Measurements from ENCODE around the gene ATP5F1E. TPM values are rescaled to one million over a fixed set of nuclear protein-coding genes. Genes with fewer than 3 reads are reported as not detected.

Gene ATP5F1E
- total and polyA plus RNA-seq, 9 of the 15 experiments (the other 6 are each of a cell fraction or from before 2014, with no cell fraction given): 60.3 to 162 (median 113) TPM

DNA sequence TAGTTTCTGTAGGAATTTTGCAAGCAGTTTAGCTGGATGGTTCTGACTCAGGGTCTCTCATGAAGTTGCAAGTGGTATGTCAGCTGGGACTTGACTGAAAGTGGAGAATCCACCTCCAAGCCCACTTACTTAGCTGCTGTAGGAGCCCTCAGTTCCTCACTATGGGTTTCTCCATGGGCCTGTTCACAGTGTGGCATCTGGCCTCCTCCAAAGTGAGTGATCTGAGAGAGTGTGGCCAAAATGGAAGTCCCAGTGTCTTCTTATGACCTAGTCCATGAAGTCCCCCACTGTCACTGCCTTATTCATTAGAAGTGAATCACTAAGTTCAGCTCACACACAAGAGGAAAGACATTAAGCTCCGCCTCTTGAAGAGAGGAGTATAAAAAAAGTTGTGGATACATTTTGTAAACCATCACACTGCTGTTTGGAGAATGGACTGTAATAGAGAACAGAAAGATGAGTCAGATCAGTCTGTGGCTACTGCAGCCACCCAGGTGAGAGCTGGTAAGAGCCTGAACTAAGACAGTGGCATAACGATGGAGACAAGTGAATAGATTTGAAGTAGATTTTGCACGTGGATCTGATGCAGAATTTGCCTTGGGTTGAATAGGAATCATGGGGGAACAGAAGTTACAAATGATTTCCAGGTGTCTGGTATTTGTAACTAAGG, 55.9 kb downstream of the ATP5F1E start:
- H3K4me3 ChIP-seq: no peak overlapping the region
- WGBS (ENCODE audit: insufficient coverage, low coverage, missing lambda C conversion rate): 36% methylated on average over 3 of the region's 3 CpGs
- H4K20me1 ChIP-seq (replicated peaks; ENCODE audit: control insufficient read depth, insufficient read depth, low read length): no peaks in the 10 kb centered on the region
- no peaks in the 10 kb centered on the region for H3K9me3 ChIP-seq (replicated peaks; ENCODE audit: control insufficient read depth, insufficient read depth, low read depth, low read length)
- no peak overlapping the region for H3K9ac ChIP-seq (ENCODE audit: insufficient read depth in 1 of 2, low read depth in 2 of 2, low read length in 2 of 2)
- peaks cover 0 to 6% of the 10 kb centered on the region in 2 experiments; a peak in 2 of 5 replicates for H3K4me1 ChIP-seq (replicated peaks in 1 of 2; ENCODE audit: control insufficient read depth in 2 of 2, insufficient read depth in 2 of 2, low read length in 2 of 2)
- intact Hi-C loops (cut with micrococcal nuclease) (no loop called here), in situ Hi-C loops (cut with MboI) (loop anchor here (10.0 kb wide), 1 partner anchor 249 kb away; no protein-coding TSS in a partner anchor)
- no peak overlapping the region for H2AFZ ChIP-seq (ENCODE audit: low read depth, low read length)
- H3K27me3 ChIP-seq (ENCODE audit: control insufficient read depth in 2 of 2, insufficient read depth in 2 of 2, low read length in 2 of 2): peaks cover 3 to 16% of the 10 kb centered on the region in 2 experiments; a peak in 3 of 5 replicates
- TF ChIP-seq ZNF212 (CRISPR knock-in tag; IDR thresholded peaks at IDR 0.05) (no peak), ZNF76 (CRISPR knock-in tag; IDR thresholded peaks at IDR 0.05; ENCODE audit: borderline replicate concordance) (no peak), CBX2 (IDR thresholded peaks at IDR 0.05; ENCODE audit: insufficient read depth, low read length, poor library complexity, severe bottlenecking) (no peak), GATAD2B (IDR thresholded peaks at IDR 0.05; ENCODE audit: borderline replicate concordance) (no peak)
- TF ChIP-seq, protein P1, sequence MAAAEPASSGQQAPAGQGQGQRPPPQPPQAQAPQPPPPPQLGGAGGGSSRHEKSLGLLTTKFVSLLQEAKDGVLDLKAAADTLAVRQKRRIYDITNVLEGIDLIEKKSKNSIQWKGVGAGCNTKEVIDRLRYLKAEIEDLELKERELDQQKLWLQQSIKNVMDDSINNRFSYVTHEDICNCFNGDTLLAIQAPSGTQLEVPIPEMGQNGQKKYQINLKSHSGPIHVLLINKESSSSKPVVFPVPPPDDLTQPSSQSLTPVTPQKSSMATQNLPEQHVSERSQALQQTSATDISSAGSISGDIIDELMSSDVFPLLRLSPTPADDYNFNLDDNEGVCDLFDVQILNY (CRISPR knock-in tag; IDR thresholded peaks at IDR 0.05): no peak
- TF ChIP-seq, protein P2, sequence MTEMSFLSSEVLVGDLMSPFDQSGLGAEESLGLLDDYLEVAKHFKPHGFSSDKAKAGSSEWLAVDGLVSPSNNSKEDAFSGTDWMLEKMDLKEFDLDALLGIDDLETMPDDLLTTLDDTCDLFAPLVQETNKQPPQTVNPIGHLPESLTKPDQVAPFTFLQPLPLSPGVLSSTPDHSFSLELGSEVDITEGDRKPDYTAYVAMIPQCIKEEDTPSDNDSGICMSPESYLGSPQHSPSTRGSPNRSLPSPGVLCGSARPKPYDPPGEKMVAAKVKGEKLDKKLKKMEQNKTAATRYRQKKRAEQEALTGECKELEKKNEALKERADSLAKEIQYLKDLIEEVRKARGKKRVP (CRISPR knock-in tag; IDR thresholded peaks at IDR 0.05): no peak
- no peaks in the 10 kb centered on the region for H3K36me3 ChIP-seq (ENCODE audit: control insufficient read depth, insufficient read depth, low read length)
- no peaks in the 10 kb centered on the region for H3K9me1 ChIP-seq (ENCODE audit: control insufficient read depth, insufficient read depth, low read length)
- POLR2A ChIA-PET: interaction anchor here (0.6 kb wide), 1 partner anchor 14 kb away, joined by 3 read pairs; no protein-coding TSS in a partner anchor
- no peak overlapping the region for H3K4me2 ChIP-seq (ENCODE audit: insufficient read depth, low read length)
- ATAC-seq (no peak), DNase-seq (ENCODE audit: extremely low read depth in 1 of 4, low spot score in 3 of 4) (no peak), FAIRE-seq (no peak)
- CTCF ChIA-PET (ENCODE audit: low intra/inter-chr PET ratio): no interaction called here
- H3K27ac ChIP-seq (ENCODE audit: extremely low read depth, low read depth, low read length): no peak overlapping the region
- no TSS peak for BruUV-seq (replicated peaks)
- H3K79me2 ChIP-seq (ENCODE audit: control insufficient read depth, insufficient read depth, low read length): peaks cover 1% of the 10 kb centered on the region; the same call in 2 of the 3 replicates
